Neural progenitor cell (in vitro differentiated cells): ENCODE measurements around the gene ATF5. TPM values are rescaled to one million over a fixed set of nuclear protein-coding genes. Genes with fewer than 3 reads are reported as not detected.
A peak's percentile ranks its signal among the peaks of the same experiment; 100 is the strongest.

Source experiments
- DNase-seq: peaks from one replicate; pipeline ENCODE4 v3.0.0-alpha.2; 2016; ENCODE audit warnings: low spot score
- H2AFZ ChIP-seq: fragments of 200-600 bp; sonication (generic); replicated peaks from 2 replicates; pipeline ENCODE4 v1.6.1; 2016; ENCODE audit warnings: antibody characterized with exemption
- H3F3A ChIP-seq: fragments of 200-600 bp; sonication (generic); 2 replicates; pipeline ENCODE4 v1.6.1; 2016; ENCODE audit warnings: antibody characterized with exemption, low read depth
- H3K27ac ChIP-seq: fragments of 200-600 bp; sonication (generic); 2 replicates; pipeline ENCODE4 v1.5.1; 2016; ENCODE audit warnings: mild to moderate bottlenecking
- H3K27me3 ChIP-seq: fragments of 200-600 bp; sonication (generic); 2 replicates; pipeline ENCODE4 v1.6.1; 2016; ENCODE audit warnings: mild to moderate bottlenecking, moderate library complexity
- H3K36me3 ChIP-seq: fragments of 200-600 bp; sonication (generic); 2 replicates; pipeline ENCODE4 v1.5.1; 2016
- H3K4me1 ChIP-seq: fragments of 200-600 bp; sonication (generic); 2 replicates; pipeline ENCODE4 v1.6.1; 2016; ENCODE audit warnings: mixed run types
- H3K4me2 ChIP-seq: fragments of 200-600 bp; sonication (generic); 2 replicates; pipeline ENCODE4 v1.6.1; 2016
- H3K4me3 ChIP-seq: fragments of 200-600 bp; sonication (generic); 2 replicates; pipeline ENCODE4 v1.5.1; 2016
- H3K79me2 ChIP-seq: fragments of 200-600 bp; sonication (generic); 2 replicates; pipeline ENCODE4 v1.6.1; 2016; ENCODE audit warnings: low read depth
- H3K9ac ChIP-seq: fragments of 200-600 bp; sonication (generic); 2 replicates; pipeline ENCODE4 v1.6.1; 2016
- H3K9me3 ChIP-seq: fragments of 200-600 bp; sonication (generic); 2 replicates; pipeline ENCODE4 v1.5.1; 2016; ENCODE audit warnings: low read depth
- H4K20me1 ChIP-seq: fragments of 200-600 bp; sonication (generic); 2 replicates; pipeline ENCODE4 v1.6.1; 2016; ENCODE audit warnings: low read depth
- H3K27ac Mint-ChIP-seq: 3 replicates; pipeline ENCODE4 v1.8.0; 2021; ENCODE audit warnings: mixed read lengths
- H3K27me3 Mint-ChIP-seq: 2 replicates; pipeline ENCODE4 v1.8.0; 2022; ENCODE audit warnings: low read depth, mild to moderate bottlenecking, inconsistent platforms, moderate library complexity, mixed read lengths; ENCODE audit not compliant: insufficient read depth
- H3K36me3 Mint-ChIP-seq: 3 replicates; pipeline ENCODE4 v1.8.0; 2021; ENCODE audit warnings: mixed read lengths
- H3K4me1 Mint-ChIP-seq: 3 replicates; pipeline ENCODE4 v1.8.0; 2021; ENCODE audit warnings: mixed read lengths
- H3K4me3 Mint-ChIP-seq: 3 replicates; pipeline ENCODE4 v1.8.0; 2021; ENCODE audit warnings: mild to moderate bottlenecking, moderate library complexity, mixed read lengths
- H3K9me3 Mint-ChIP-seq: 3 replicates; pipeline ENCODE4 v1.8.0; 2020; ENCODE audit warnings: mixed read lengths
- CTCF ChIP-seq: fragments of 200-600 bp; sonication (generic); IDR thresholded peaks from 2 replicates; pipeline ENCODE4 v1.5.1; 2017; ENCODE audit warnings: antibody characterized with exemption, mild to moderate bottlenecking
- EZH2 ChIP-seq: fragments of 200-600 bp; sonication (generic); IDR thresholded peaks from 2 replicates; pipeline ENCODE4 v1.6.1; 2017; ENCODE audit warnings: antibody characterized with exemption, mild to moderate bottlenecking, moderate library complexity
- EZH2phosphoT487 ChIP-seq: fragments of 200-600 bp; sonication (generic); IDR thresholded peaks from 2 replicates; pipeline ENCODE4 v1.6.1; 2017; ENCODE audit warnings: antibody characterized with exemption
- total RNA-seq: library from RNA; depleted of rRNA; stranded (reverse); fragments of >200 nt; gene quantifications from 2 replicates; pipeline ENCODE4 v1.2.3, GENCODE V29; 2015; ENCODE audit warnings: low replicate concordance

The ATF5 gene
- total RNA-seq, 1 donor from 2014 or later = 1.6 TPM

- Histone ChIP-seq H3K4me2 (no peak overlapping the region), H3K4me3 (no peak overlapping the region), H3K9ac (no peak overlapping the region), H4K20me1 (peaks cover 18% of the 10 kb centered on the region), H3K79me2 (peaks cover 13% of the 10 kb centered on the region), H2AFZ (no peak overlapping the region), H3K9me3 (no peaks in the 10 kb centered on the region), H3K27me3 (no peaks in the 10 kb centered on the region), H3K4me1 (peaks cover 5% of the 10 kb centered on the region), H3K27ac (no peak overlapping the region), H3K36me3 (peaks cover 4% of the 10 kb centered on the region), H3F3A (peaks cover 5% of the 10 kb centered on the region)
- no peak for DNase-seq
- H3K27ac Mint-ChIP-seq = no peak overlapping the region
- H3K27me3 Mint-ChIP-seq = peaks cover 2% of the 10 kb centered on the region
- no peaks in the 10 kb centered on the region for H3K9me3 Mint-ChIP-seq
- no peak overlapping the region for H3K4me3 Mint-ChIP-seq
- peaks cover 33% of the 10 kb centered on the region for H3K36me3 Mint-ChIP-seq
- TF ChIP-seq CTCF (no peak), EZH2phosphoT487 (no peak), EZH2 (no peak)
- H3K4me1 Mint-ChIP-seq = peaks cover 14% of the 10 kb centered on the region
Observed at GRCh38 chr19:49881186-49881585, 47.8 kb upstream of the ATF5 start.

- Histone ChIP-seq H3K4me2 (no peak overlapping the region), H3K9ac (no peak overlapping the region), H3K36me3 (peaks cover 4% of the 10 kb centered on the region), H3K27ac (no peak overlapping the region), H2AFZ (no peak overlapping the region), H3K27me3 (no peaks in the 10 kb centered on the region), H3K4me3 (no peak overlapping the region), H3K79me2 (peaks cover 13% of the 10 kb centered on the region), H3K9me3 (no peaks in the 10 kb centered on the region), H4K20me1 (peaks cover 18% of the 10 kb centered on the region), H3K4me1 (peaks cover 5% of the 10 kb centered on the region), H3F3A (peaks cover 3% of the 10 kb centered on the region)
- peaks cover 2% of the 10 kb centered on the region for H3K27me3 Mint-ChIP-seq
- H3K4me3 Mint-ChIP-seq = no peak overlapping the region
- no peaks in the 10 kb centered on the region for H3K9me3 Mint-ChIP-seq
- no peak overlapping the region for H3K27ac Mint-ChIP-seq
- no peak for TF ChIP-seq EZH2
- TF ChIP-seq CTCF = no peak
- TF ChIP-seq EZH2phosphoT487 = no peak
- peaks cover 14% of the 10 kb centered on the region for H3K4me1 Mint-ChIP-seq
- peak; percentile 41 for DNase-seq
- H3K36me3 Mint-ChIP-seq = peaks cover 35% of the 10 kb centered on the region
Observed at GRCh38 chr19:49881672-49882394, 47.2 kb upstream of the ATF5 start.

GRCh38 chr19:49882643-49883042, 46.4 kb upstream of the ATF5 start:
- H4K20me1 ChIP-seq = peaks cover 18% of the 10 kb centered on the region
- no peak for DNase-seq
- Mint-ChIP-seq H3K9me3 (no peaks in the 10 kb centered on the region), H3K4me3 (no peak overlapping the region), H3K27me3 (peaks cover 2% of the 10 kb centered on the region), H3K4me1 (peaks cover 14% of the 10 kb centered on the region), H3K36me3 (peaks cover 35% of the 10 kb centered on the region), H3K27ac (no peak overlapping the region)
- H2AFZ ChIP-seq = no peak overlapping the region
- no peaks in the 10 kb centered on the region for H3K9me3 ChIP-seq
- H3K4me3 ChIP-seq = no peak overlapping the region
- H3K36me3 ChIP-seq = peaks cover 4% of the 10 kb centered on the region
- peaks cover 3% of the 10 kb centered on the region for H3F3A ChIP-seq
- H3K27ac ChIP-seq = no peak overlapping the region
- TF ChIP-seq EZH2 (no peak), CTCF (no peak), EZH2phosphoT487 (no peak)
- H3K79me2 ChIP-seq = peaks cover 13% of the 10 kb centered on the region
- no peak overlapping the region for H3K9ac ChIP-seq
- no peak overlapping the region for H3K4me2 ChIP-seq
- peaks cover 5% of the 10 kb centered on the region for H3K4me1 ChIP-seq
- H3K27me3 ChIP-seq = no peaks in the 10 kb centered on the region
